B cell (primary cell): ENCODE data around the gene HHAT. TPM values are rescaled to one million over a fixed set of nuclear protein-coding genes. Genes with fewer than 3 reads are reported as not detected.

Experiments
- ATAC-seq: fragments of 200-7000 bp; cut with Tn5 transposase; one replicate; pipeline ENCODE4 v1.10.0; 2021; ENCODE audit warnings: low read depth, mild to moderate bottlenecking, moderate number of reproducible peaks, moderate library complexity
- CTCF ChIA-PET: fragments of 350-600 bp; sonication (Branson Sonifier 250); formaldehyde crosslinking; loops from one replicate; lab custom pipeline; 2021; ENCODE audit warnings: antibody characterized with exemption, inconsistent platforms; lab: Charles Lee
- POLR2A ChIA-PET: fragments of 350-600 bp; sonication (Branson Sonifier 250); formaldehyde crosslinking; loops from one replicate; lab custom pipeline; 2021; ENCODE audit warnings: antibody characterized with exemption; lab: Charles Lee
- DNase-seq: peaks from one replicate; pipeline ENCODE4 v3.0.0; 2013
- H2AFZ ChIP-seq: 2 replicates; pipeline ENCODE4 v1.6.1; 2012; ENCODE audit warnings: mild to moderate bottlenecking, low read depth, low read length; ENCODE audit not compliant: insufficient read depth, poor library complexity, severe bottlenecking
- H3K27ac ChIP-seq, 2 donors: 1 replicate in 1 of 2; 2 replicates in 1 of 2; pipeline ENCODE4 v1.5.1; 2012 to 2013; ENCODE audit warnings: low read length in 2 of 2, mild to moderate bottlenecking in 2 of 2, moderate library complexity in 1 of 2
- H3K27me3 ChIP-seq, 4 experiments: fragments of 200-600 bp in 1 of 4; sonication (generic) in 1 of 4; replicated peaks in 1 of 4; 1 replicate in 2 of 4; 2 replicates in 2 of 4; pipeline versions ENCODE4 v1.6.1 to v1.7.0; 2013 to 2016; ENCODE audit warnings: low read length in 3 of 4, mild to moderate bottlenecking in 2 of 4, mixed read lengths in 1 of 4, moderate library complexity in 1 of 4; ENCODE audit not compliant: insufficient read depth in 4 of 4, control insufficient read depth in 3 of 4; ENCODE audit errors: control extremely low read depth in 1 of 4
- H3K36me3 ChIP-seq, 2 experiments: replicated peaks in 1 of 2; 1 replicate in 1 of 2; 2 replicates in 1 of 2; pipeline versions ENCODE4 v1.6.1 to v1.7.1; 2013; ENCODE audit warnings: low read length in 1 of 2; ENCODE audit not compliant: insufficient read depth in 2 of 2, control insufficient read depth in 1 of 2; ENCODE audit errors: control extremely low read depth in 1 of 2, extremely low read depth in 1 of 2
- H3K4me1 ChIP-seq, 2 donors: fragments of 200-600 bp in 1 of 2; sonication (generic) in 1 of 2; 1 replicate in 1 of 2; 2 replicates in 1 of 2; pipeline versions ENCODE4 v1.5.1 to v1.6.1; 2013 to 2017; ENCODE audit warnings: low read length in 2 of 2; ENCODE audit not compliant: control insufficient read depth in 2 of 2, insufficient read depth in 2 of 2
- H3K4me2 ChIP-seq: replicated peaks from 2 replicates; pipeline ENCODE3; 2012; ENCODE audit warnings: mild to moderate bottlenecking, low read depth, low read length; ENCODE audit not compliant: poor library complexity, severe bottlenecking
- H3K4me3 ChIP-seq, 5 experiments: fragments of 200-600 bp in 1 of 5; sonication (generic) in 1 of 5; 1 replicate in 3 of 5; 2 replicates in 2 of 5; pipeline versions ENCODE4 v1.5.1 to v1.7.0; 2011 to 2016; ENCODE audit warnings: low read length in 4 of 5, mild to moderate bottlenecking in 4 of 5, low read depth in 2 of 5, control low read depth in 1 of 5, moderate library complexity in 1 of 5; ENCODE audit not compliant: insufficient read depth in 1 of 5; ENCODE audit errors: control extremely low read depth in 1 of 5, extremely low read depth in 1 of 5
- H3K79me2 ChIP-seq: fragments of 200-600 bp; sonication (generic); one replicate; pipeline ENCODE4 v1.6.0; 2016; ENCODE audit warnings: low read length; ENCODE audit not compliant: control insufficient read depth, insufficient read depth
- H3K9ac ChIP-seq: fragments of 200-600 bp; sonication (generic); 2 replicates; pipeline ENCODE4 v1.6.1; 2017; ENCODE audit warnings: mild to moderate bottlenecking, low read length, moderate library complexity
- H3K9me3 ChIP-seq, 3 donors: one replicate each; pipeline versions ENCODE4 v1.6.1 to v1.7.1; 2013; ENCODE audit warnings: low read length in 2 of 3; ENCODE audit not compliant: control insufficient read depth in 2 of 3, insufficient read depth in 1 of 3; ENCODE audit errors: control extremely low read depth in 1 of 3
- H4K20me1 ChIP-seq: 2 replicates; pipeline ENCODE4 v1.6.0; 2012; ENCODE audit warnings: mild to moderate bottlenecking, low read length; ENCODE audit not compliant: insufficient read depth, control insufficient read depth, poor library complexity, severe bottlenecking
- H3K27ac Mint-ChIP-seq: one replicate; pipeline ENCODE4 v1.8.0; 2021; ENCODE audit warnings: mixed read lengths
- H3K27me3 Mint-ChIP-seq: one replicate; pipeline ENCODE4 v1.8.0; 2021; ENCODE audit warnings: mixed read lengths
- H3K4me1 Mint-ChIP-seq: one replicate; pipeline ENCODE4 v1.8.0; 2021; ENCODE audit warnings: mixed read lengths
- H3K4me3 Mint-ChIP-seq: one replicate; pipeline ENCODE4 v1.8.0; 2021; ENCODE audit warnings: mixed read lengths
- H3K9me3 Mint-ChIP-seq: one replicate; pipeline ENCODE4 v1.8.0; 2022; ENCODE audit warnings: mixed read lengths; ENCODE audit not compliant: insufficient read depth
- CTCF ChIP-seq: fragments of 200-600 bp; IDR thresholded peaks from one replicate; pipeline ENCODE4 v1.8.0; 2022; ENCODE audit warnings: antibody characterized with exemption, mild to moderate bottlenecking
- EZH2 ChIP-seq: IDR thresholded peaks from 2 replicates; pipeline ENCODE4 v1.6.1; 2012; ENCODE audit warnings: borderline replicate concordance, low read depth, mild to moderate bottlenecking, moderate library complexity, low read length; ENCODE audit not compliant: insufficient read depth, poor library complexity, severe bottlenecking
- WGBS: methylation state at CpG from one replicate; pipeline ENCODE4 v1.1.5; 2013; ENCODE audit warnings: missing lambda C conversion rate; ENCODE audit not compliant: insufficient coverage; 5-methylcytosine and 5-hydroxymethylcytosine counted together
- intact Hi-C: fragments of 100-400 bp; cut with micrococcal nuclease; formaldehyde crosslinking; loops from one replicate; pipeline ENCODE4 v1.10.0; 2022
- polyA plus RNA-seq: library from polyadenylated mRNA; depleted of rRNA; stranded (reverse); fragments of >200 nt; gene quantifications from 2 replicates; pipeline ENCODE4 v1.2.3, GENCODE V29; 2012
- total RNA-seq, 2 donors: library from RNA; stranded (reverse); fragments of 120-200 nt in 1 of 2; gene quantifications; 1 replicate in 1 of 2; 2 replicates in 1 of 2; pipeline versions ENCODE4 v1.2.3 to v1.2.4, GENCODE V29; 2013 to 2022

HHAT gene
- total and polyA plus RNA-seq, 2 donors (not counting 1 experiment from before 2014, with no cell fraction given), result 4.0 to 28.2 TPM

- no peaks in the 10 kb centered on the region for H3K9me3 Mint-ChIP-seq
- Histone ChIP-seq H3K79me2 (no peaks in the 10 kb centered on the region), H3K27me3 (no peaks in the 10 kb centered on the region), H3K9ac (no peak overlapping the region), H3K9me3 (no peaks in the 10 kb centered on the region), H3K4me3 (no peak overlapping the region), H2AFZ (no peak overlapping the region), H4K20me1 (no peaks in the 10 kb centered on the region), H3K36me3 (no peaks in the 10 kb centered on the region), H3K4me1 (peaks cover 18 to 19% of the 10 kb centered on the region in 2 donors), H3K4me2 (no peak overlapping the region), H3K27ac (no peak overlapping the region)
- no peaks in the 10 kb centered on the region for H3K27me3 Mint-ChIP-seq
- POLR2A ChIA-PET, result no interaction called here
- CTCF ChIA-PET, result interaction anchor here (4.4 kb wide), 1 partner anchor 23 kb away, joined by 20 read pairs; no protein-coding TSS in a partner anchor
- H3K4me1 Mint-ChIP-seq, result peaks cover 32% of the 10 kb centered on the region
- intact Hi-C loops, result no loop called here
- DNase-seq (no peak), ATAC-seq (no peak)
- no peak overlapping the region for H3K4me3 Mint-ChIP-seq
- WGBS, result 92% methylated on average over 1 of the region's 2 CpGs
- H3K27ac Mint-ChIP-seq, result no peak overlapping the region
- TF ChIP-seq CTCF (no peak), EZH2 (no peak)
Measured at GRCh38 chr1:210336362-210336761, 7.7 kb downstream of the HHAT start.

GRCh38 chr1:210339500-210339899, 10.8 kb downstream of the HHAT start:
- H3K27me3 ChIP-seq, result no peaks in the 10 kb centered on the region
- no peak overlapping the region for H2AFZ ChIP-seq
- H3K4me3 ChIP-seq, result no peak overlapping the region
- POLR2A ChIA-PET, result no interaction called here
- ATAC-seq, result no peak
- 100% methylated on average over 1 of the region's 2 CpGs for WGBS
- H3K9ac ChIP-seq, result no peak overlapping the region
- no peak overlapping the region for H3K27ac ChIP-seq
- H3K9me3 Mint-ChIP-seq, result no peaks in the 10 kb centered on the region
- no peaks in the 10 kb centered on the region for H4K20me1 ChIP-seq
- no peak for DNase-seq
- CTCF ChIA-PET, result no interaction called here
- no peaks in the 10 kb centered on the region for H3K27me3 Mint-ChIP-seq
- no peak for TF ChIP-seq CTCF
- no peak for TF ChIP-seq EZH2
- no peak overlapping the region for H3K4me2 ChIP-seq
- no peaks in the 10 kb centered on the region for H3K9me3 ChIP-seq
- peaks cover 29 to 30% of the 10 kb centered on the region in 2 donors for H3K4me1 ChIP-seq
- H3K79me2 ChIP-seq, result no peaks in the 10 kb centered on the region
- H3K4me3 Mint-ChIP-seq, result no peak overlapping the region
- H3K4me1 Mint-ChIP-seq, result peaks cover 17% of the 10 kb centered on the region
- no peaks in the 10 kb centered on the region for H3K36me3 ChIP-seq
- intact Hi-C loops, result no loop called here
- H3K27ac Mint-ChIP-seq, result no peak overlapping the region
